Left ventricle myocardium superior (tissue), 1 donor: ENCODE results near the gene WDR17. TPM values are rescaled to one million over a fixed set of nuclear protein-coding genes. Genes with fewer than 3 reads are reported as not detected.
A peak's percentile ranks its signal among the peaks of the same experiment; 100 is the strongest.
"Not testable (repeated sequence)": the region's sequence is repeated elsewhere in the genome, so short reads cannot be mapped to it uniquely, and the experiment has no call there.

Experiments used
- ATAC-seq: fragments of 200-7000 bp; cut with Tn5 transposase; one replicate; pipeline ENCODE4 v1.9.1; 2020; ENCODE audit warnings: mild to moderate bottlenecking, moderate library complexity
- DNase-seq: peaks from one replicate; pipeline ENCODE4 v3.0.0-alpha.2; 2020
- intact Hi-C: fragments of 100-400 bp; cut with micrococcal nuclease; formaldehyde crosslinking; loops from one replicate; pipeline ENCODE4 v1.11.0; 2022
- total RNA-seq: library from RNA; stranded (reverse); fragmentation: NEBNext Ultra II Directional; extraction: Animal tissue kit (Norgen Biotek cat#: 25700); gene quantifications from one replicate; pipeline ENCODE4 v1.2.1, GENCODE V29; 2021
- donor health status: DM: no; HTN: yes; CAD: no; lungs with severe emphysema.

Gene WDR17
- total RNA-seq, 1 donor from 2014 or later, result 0.25 TPM

- DNase-seq (no peak), ATAC-seq (no peak)
- intact Hi-C loops, result no loop called here
These were observed 121.2 kb downstream of the WDR17 start for GRCh38 chr4:176186671-176187395.

DNA sequence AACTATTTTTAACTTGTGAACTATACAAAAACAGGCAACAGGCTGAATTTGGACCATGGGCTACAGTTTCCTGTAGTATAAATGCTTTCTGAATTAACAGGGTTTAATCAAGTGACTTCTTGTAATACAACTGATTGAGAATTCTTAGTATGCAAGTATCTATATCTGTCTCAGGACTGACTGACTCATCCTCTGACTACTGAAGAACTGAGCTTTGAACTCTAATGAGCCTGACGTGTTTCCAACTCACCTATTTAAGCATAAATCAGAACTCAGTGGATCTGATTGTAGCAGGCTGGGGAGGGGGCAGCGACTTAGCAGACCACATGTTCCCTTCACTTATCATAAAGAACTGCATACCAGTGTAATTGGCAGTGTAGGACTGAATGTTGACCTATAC is 122.0 kb downstream of the WDR17 start:
- intact Hi-C loops, result no loop called here
- DNase-seq (no peak), ATAC-seq (no peak)

- DNase-seq (no peak), ATAC-seq (no peak)
- intact Hi-C loops, result no loop called here
These were observed 123.0 kb downstream of the WDR17 start for GRCh38 chr4:176188654-176189053.

DNA sequence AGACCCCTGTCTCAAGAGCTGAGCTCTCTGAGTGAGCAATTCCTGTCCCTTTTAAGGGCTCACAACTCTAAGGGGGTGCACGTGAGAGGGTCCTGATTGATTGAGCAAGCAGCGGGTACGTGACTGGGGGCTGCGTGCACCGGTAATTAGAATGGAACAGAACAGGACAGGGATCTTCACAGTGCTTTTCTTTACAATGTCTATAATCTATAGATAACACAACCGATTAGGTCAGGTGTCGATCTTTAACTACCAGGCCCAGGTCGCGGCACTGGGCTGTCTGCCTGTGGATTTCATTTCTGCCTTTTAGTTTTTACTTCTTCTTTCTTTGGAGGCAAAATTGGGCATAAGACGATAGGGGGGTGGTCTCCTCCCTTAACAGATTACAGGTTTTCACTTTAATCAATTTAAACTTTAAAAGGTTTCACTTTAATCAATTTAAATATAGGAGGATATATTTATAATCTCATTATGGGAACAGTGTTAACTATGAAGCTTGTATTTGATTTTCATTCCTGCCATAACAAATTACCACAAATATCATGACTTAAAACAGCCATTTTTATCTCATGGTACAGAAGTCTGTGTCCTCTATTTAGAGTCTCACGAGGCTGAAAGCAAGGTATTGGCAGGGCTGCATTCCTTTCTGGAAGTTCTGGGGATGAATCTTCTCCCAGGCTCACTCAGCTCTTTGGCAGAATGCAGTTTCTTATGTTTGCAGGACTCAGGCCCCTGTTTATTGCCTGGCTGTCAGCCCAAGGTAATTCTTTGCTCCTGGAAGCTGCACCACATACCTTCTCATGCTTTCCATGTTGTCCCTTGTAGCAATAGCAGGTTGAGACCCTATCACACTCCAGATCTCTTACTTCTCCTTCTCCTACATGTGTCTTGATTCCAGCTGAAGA is 124.5 kb downstream of the WDR17 start:
- ATAC-seq (no peak), DNase-seq (no peak)
- intact Hi-C loops, result no loop called here

- DNase-seq (no peak), ATAC-seq (no peak)
- intact Hi-C loops, result no loop called here
These were observed 126.3 kb downstream of the WDR17 start for GRCh38 chr4:176191974-176192373.

- no peak for DNase-seq
- ATAC-seq, result no peak
- intact Hi-C loops, result no loop called here
These were observed 127.5 kb downstream of the WDR17 start for GRCh38 chr4:176193126-176193525.

DNA sequence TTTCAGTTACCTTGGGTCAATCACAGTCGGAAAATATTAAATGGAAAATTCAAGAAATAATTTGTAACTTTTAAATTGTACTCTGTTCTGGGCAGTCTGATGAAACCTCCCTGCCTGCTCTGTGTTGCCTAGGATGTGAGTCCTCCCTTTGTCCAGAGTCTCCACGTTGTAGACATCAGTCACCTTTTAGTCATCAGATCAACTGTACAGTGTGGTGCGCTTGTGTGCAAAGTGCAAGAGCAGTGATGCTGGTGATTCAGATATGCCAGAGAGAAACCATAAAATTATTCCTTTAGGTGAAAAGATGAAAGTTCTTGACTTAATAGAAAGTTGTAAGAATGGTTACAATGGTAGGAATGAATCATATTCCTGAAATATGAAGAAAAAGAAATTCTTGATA is 128.3 kb downstream of the WDR17 start:
- intact Hi-C loops, result no loop called here
- ATAC-seq (no peak), DNase-seq (no peak)

GRCh38 chr4:176195184-176195978 is 129.7 kb downstream of the WDR17 start, which contains the start of gene SPATA4:
Gene SPATA4, minus strand, starts transcription at chr4:176195585. Its CDS starts 23 bp downstream, at chr4:176195562.
- intact Hi-C loops, result no loop called here
- ATAC-seq (peak; percentile 100), DNase-seq (peak; percentile 97)

GRCh38 chr4:176198316-176198903 is 132.8 kb downstream of the WDR17 start:
- intact Hi-C loops, result no loop called here
- ATAC-seq (no peak), DNase-seq (no peak)

DNA sequence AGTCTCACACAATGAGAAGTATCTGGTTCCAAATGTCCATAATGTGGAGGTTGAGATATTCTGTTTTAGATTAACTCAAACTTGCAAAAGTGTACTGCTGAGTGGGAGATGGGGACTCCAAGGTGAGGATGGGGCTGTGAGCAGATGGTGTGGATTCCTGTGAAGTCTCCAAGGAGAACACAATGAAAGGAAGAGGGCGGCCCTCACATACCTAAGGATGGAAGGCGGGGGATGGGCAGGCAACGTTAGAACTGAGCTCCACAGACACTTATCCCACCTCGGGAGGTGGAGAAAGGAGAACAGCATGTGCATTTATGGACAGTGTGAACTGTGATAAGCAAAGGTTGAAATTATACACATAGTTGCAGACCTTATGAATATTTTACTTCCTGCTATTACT is 139.7 kb downstream of the WDR17 start:
- DNase-seq (no peak), ATAC-seq (no peak)
- intact Hi-C loops, result no loop called here

- intact Hi-C loops, result no loop called here
These were observed 142.2 kb downstream of the WDR17 start for GRCh38 chr4:176207839-176208238.

GRCh38 chr4:176209535-176209934 is 143.9 kb downstream of the WDR17 start:
- DNase-seq (no peak), ATAC-seq (no peak)
- intact Hi-C loops, result no loop called here

More at GRCh38 chr4:176207839-176208238, 142.2 kb downstream of the WDR17 start:
- ATAC-seq (peak; percentile 78), DNase-seq (no peak)

- DNase-seq, result no peak
- intact Hi-C loops, result no loop called here
- no peak for ATAC-seq
These were observed 144.5 kb downstream of the WDR17 start for GRCh38 chr4:176210101-176210500.

DNA sequence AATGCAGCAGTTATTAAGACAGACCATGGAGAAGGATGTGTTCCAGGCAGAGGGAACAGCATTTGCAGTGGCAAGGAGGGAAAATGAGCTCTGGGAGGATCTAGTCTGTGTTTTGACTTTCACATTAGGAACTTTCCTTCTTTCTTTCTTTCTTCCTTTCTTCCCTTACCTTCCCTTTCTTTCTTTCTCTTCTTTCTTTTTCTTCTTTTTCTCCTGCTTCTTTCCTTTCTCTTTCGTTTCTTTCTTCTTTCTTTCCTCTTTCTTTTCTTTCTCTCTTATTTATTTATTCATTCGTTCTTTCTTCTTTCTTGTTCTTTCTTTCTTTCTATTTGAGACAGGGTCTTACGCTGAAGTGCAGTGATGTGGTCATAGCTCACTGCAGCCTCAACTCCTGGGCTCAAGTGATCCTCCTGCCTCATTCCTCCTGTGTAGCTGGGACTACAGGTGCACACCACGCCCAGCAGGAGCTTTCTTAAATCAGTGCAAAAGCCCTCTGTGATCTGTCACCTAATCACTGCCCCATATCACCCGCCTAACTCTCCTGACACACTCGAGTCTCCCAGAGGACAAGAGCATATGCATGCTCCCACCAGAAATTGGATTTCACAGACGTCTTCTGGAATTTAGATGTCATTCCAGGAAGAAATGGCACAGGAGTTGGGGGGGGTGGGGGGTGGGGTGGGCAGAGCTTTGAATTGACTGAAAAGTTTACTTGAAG is 145.1 kb downstream of the WDR17 start:
- intact Hi-C loops, result no loop called here
- DNase-seq (no peak), ATAC-seq (no peak)

DNA sequence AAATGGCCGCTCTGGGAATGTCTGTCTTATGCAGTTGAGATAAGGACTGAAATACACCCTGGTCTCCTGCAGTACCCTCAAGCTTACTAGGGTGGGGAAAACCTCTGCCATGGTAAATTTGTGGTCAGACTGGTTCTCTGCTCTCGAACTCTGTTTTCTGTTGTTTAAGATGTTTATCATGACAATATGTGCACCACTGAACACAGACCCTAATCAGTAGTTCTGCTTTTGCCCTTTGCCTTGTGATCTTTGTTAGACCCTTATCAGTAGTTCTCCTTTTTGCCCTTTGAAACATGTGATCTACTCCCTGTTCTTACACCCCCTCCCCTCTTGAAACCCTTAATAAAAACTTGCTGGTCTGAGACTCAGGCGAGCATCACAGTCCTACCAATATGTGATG is 146.7 kb downstream of the WDR17 start:
- DNase-seq, ATAC-seq, intact Hi-C loops: not testable (repeated sequence)

GRCh38 chr4:176217510-176217909 is 151.9 kb downstream of the WDR17 start:
- ATAC-seq (no peak), DNase-seq (no peak)
- intact Hi-C loops, result no loop called here

GRCh38 chr4:176222149-176222548 is 156.5 kb downstream of the WDR17 start:
- DNase-seq, result no peak
- no peak for ATAC-seq
- intact Hi-C loops, result no loop called here

DNA sequence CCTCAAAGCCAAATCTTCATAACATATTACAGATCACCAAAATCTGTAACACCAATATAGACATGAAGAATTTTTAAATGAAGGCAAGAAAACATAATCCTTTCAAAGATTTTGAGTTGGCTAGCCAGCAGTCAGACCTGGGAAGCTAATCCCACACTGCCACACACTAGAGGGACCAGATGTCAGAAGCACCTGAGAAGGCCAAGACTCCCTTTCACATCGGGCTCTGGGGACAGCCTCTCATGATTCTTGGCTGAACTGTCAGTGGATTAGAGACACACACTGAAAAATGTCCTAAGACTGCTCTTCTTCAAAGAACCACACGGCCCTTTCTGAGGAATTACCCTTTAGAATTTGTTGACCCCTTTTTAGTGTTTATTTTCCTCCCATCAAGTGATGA is 157.9 kb downstream of the WDR17 start:
- intact Hi-C loops, result no loop called here
- ATAC-seq, result no peak
- DNase-seq, result no peak

GRCh38 chr4:176226736-176227135 is 161.1 kb downstream of the WDR17 start:
- intact Hi-C loops, result no loop called here
- DNase-seq (no peak), ATAC-seq (no peak)
